Keratinocyte (primary cell): ENCODE results near the gene PLEKHN1. TPM values are rescaled to one million over a fixed set of nuclear protein-coding genes. Genes with fewer than 3 reads are reported as not detected.
A peak's percentile ranks its signal among the peaks of the same experiment; 100 is the strongest.

Experiments used
- DNase-seq: peaks from one replicate; pipeline ENCODE4 v3.0.0-alpha.2; 2011; ENCODE audit warnings: low read depth, missing footprints, low spot score
- FAIRE-seq: peaks from 2 replicates; lab custom pipeline; 2011; peaks lifted over from hg19 to GRCh38; lab: Jason Lieb, UNC
- H2AFZ ChIP-seq: 2 replicates; pipeline ENCODE4 v1.6.0; 2012; ENCODE audit warnings: low read length, control low read depth, inconsistent platforms; ENCODE audit not compliant: control insufficient read depth
- H3K27ac ChIP-seq: 2 replicates; pipeline ENCODE4 v1.5.1; 2011; ENCODE audit warnings: low read length; ENCODE audit not compliant: control insufficient read depth, insufficient read depth
- H3K27me3 ChIP-seq: 3 replicates; pipeline ENCODE4 v1.6.0; 2011; ENCODE audit warnings: low read length; ENCODE audit not compliant: control insufficient read depth, insufficient read depth; ENCODE audit errors: extremely low read depth
- H3K36me3 ChIP-seq, 2 experiments: 2 replicates in 1 of 2; 3 replicates in 1 of 2; pipeline ENCODE4 v1.5.1; 2011; ENCODE audit warnings: low read length in 2 of 2, mild to moderate bottlenecking in 1 of 2; ENCODE audit not compliant: control insufficient read depth in 2 of 2, insufficient read depth in 2 of 2; ENCODE audit errors: extremely low read depth in 1 of 2
- H3K4me1 ChIP-seq: 3 replicates; pipeline ENCODE4 v1.5.1; 2011; ENCODE audit warnings: low read length; ENCODE audit not compliant: control insufficient read depth, insufficient read depth; ENCODE audit errors: extremely low read depth
- H3K4me2 ChIP-seq: 3 replicates; pipeline ENCODE4 v1.6.0; 2011; ENCODE audit warnings: low read depth, low read length; ENCODE audit not compliant: control insufficient read depth, insufficient read depth; ENCODE audit errors: extremely low read depth
- H3K4me3 ChIP-seq, 3 experiments: fragments of 200-600 bp in 1 of 3; sonication (generic) in 1 of 3; 2 replicates in 2 of 3; 3 replicates in 1 of 3; pipeline ENCODE4 v1.5.1; 2011 to 2016; ENCODE audit warnings: low read length in 3 of 3, mild to moderate bottlenecking in 3 of 3, control low read depth in 2 of 3, inconsistent platforms in 1 of 3, low read depth in 1 of 3, mixed read lengths in 1 of 3, mixed run types in 1 of 3, moderate library complexity in 1 of 3; ENCODE audit not compliant: control insufficient read depth in 2 of 3, insufficient read depth in 2 of 3; ENCODE audit errors: extremely low read depth in 1 of 3
- H3K79me2 ChIP-seq: 2 replicates; pipeline ENCODE4 v1.6.0; 2012; ENCODE audit warnings: low read length; ENCODE audit not compliant: control insufficient read depth, insufficient read depth
- H3K9ac ChIP-seq: 3 replicates; pipeline ENCODE4 v1.6.0; 2011; ENCODE audit warnings: low read length; ENCODE audit not compliant: control insufficient read depth, insufficient read depth; ENCODE audit errors: extremely low read depth
- H3K9me1 ChIP-seq: 3 replicates; pipeline ENCODE4 v1.6.0; 2011; ENCODE audit warnings: low read length; ENCODE audit not compliant: control insufficient read depth, insufficient read depth; ENCODE audit errors: extremely low read depth
- H3K9me3 ChIP-seq: 2 replicates; pipeline ENCODE4 v1.5.1; 2012; ENCODE audit warnings: low read depth, low read length; ENCODE audit not compliant: control insufficient read depth
- H4K20me1 ChIP-seq: 3 replicates; pipeline ENCODE4 v1.6.0; 2011; ENCODE audit warnings: low read length; ENCODE audit not compliant: control insufficient read depth, insufficient read depth; ENCODE audit errors: extremely low read depth
- EZH2 ChIP-seq: IDR thresholded peaks from one replicate; pipeline ENCODE4 v1.6.1; 2012; ENCODE audit warnings: inconsistent platforms, mild to moderate bottlenecking, low read length, moderate library complexity
- dilution Hi-C: fragments of 300-500 bp; cut with MboI; formaldehyde crosslinking; loops from one replicate; pipeline ENCODE4 v1.7.0; 2020; ENCODE audit warnings: low sequenced_read_pairs; ENCODE audit not compliant: extremely low pct_ligation_motif_present
- polyA plus RNA-seq, 5 experiments: library from polyadenylated mRNA; depleted of rRNA in 3 of 5; stranded (reverse) in 3 of 5; stranded (forward) in 1 of 5; unstranded in 1 of 5; fragments of >200 nt; gene quantifications; 1 replicate in 1 of 5; 2 replicates in 3 of 5; 3 replicates in 1 of 5; pipeline versions ENCODE4 v1.2.1 to v1.2.3, GENCODE V29; 2011 to 2012; ENCODE audit warnings: missing spikeins in 2 of 5, low read depth in 1 of 5, low replicate concordance in 1 of 5
- TF ChIP-seq, protein P1 (sequence below), 3 experiments: IDR thresholded peaks in 1 of 3; conservative IDR thresholded peaks in 1 of 3; optimal IDR thresholded peaks in 1 of 3; 2 replicates in 2 of 3; 3 replicates in 1 of 3; pipeline versions ENCODE3 to v1.5.1; 2011; ENCODE audit warnings: low read length in 3 of 3, mild to moderate bottlenecking in 3 of 3, moderate library complexity in 2 of 3, control low read depth in 1 of 3, inconsistent platforms in 1 of 3; ENCODE audit not compliant: insufficient read depth in 2 of 3; ENCODE audit errors: extremely low read depth in 1 of 3

Gene PLEKHN1
- polyA plus RNA-seq, 1 donor (not counting 4 experiments of a cell fraction or from before 2014, with no cell fraction given) = 2.5 TPM

DNA sequence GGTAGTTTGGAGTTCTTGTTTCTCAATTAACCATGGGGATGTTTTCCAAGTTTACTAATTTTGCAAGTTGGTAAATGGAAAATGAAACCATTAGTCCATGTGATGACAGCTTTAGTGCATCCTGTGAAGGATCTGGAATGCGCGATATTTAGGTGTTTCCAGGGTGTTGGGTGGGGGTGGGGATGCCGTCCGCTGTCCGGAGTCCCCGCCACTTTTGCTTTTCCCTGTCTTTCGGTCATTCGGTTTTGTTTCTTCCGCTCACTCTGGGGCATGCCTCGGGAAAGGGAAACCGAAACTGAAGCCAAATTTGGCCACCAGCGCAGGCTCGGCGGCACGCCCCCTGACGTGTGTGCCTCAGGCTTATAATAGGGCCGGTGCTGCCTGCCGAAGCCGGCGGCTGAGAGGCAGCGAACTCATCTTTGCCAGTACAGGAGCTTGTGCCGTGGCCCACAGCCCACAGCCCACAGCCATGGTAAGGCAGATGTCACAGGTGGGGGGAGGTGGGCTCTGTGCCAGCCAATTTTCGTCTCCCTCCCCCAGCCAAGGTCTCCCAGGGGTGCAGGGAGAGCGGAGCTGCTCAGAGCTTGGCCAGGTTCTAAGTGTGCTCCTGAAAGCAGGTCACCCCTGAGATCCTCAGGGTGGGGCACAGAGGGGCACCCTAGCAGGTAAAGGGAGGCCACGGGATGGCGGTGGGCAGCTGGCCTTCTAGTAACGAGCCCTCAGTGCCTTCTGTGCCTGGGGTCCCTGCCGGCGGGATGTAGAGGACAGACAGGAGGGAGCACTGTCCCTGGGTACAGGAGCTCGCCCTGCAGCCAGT, 47.0 kb downstream of the PLEKHN1 start, which contains the start of gene ISG15:
Gene ISG15, plus strand, starts transcription at position 393 of the 817 bp plus-strand sequence. Its CDS starts 77 bp downstream, at position 470.
- Histone ChIP-seq H3K4me1 (peaks cover 12% of the 10 kb centered on the region), H3K4me2 (peak within 1 kb of the TSS; percentile 98), H3K36me3 (no peaks in the 10 kb centered on the region), H3K79me2 (peaks cover 8% of the 10 kb centered on the region), H3K9ac (peak within 1 kb of the TSS; percentile 83), H3K9me3 (no peaks in the 10 kb centered on the region), H3K27me3 (no peaks in the 10 kb centered on the region), H3K4me3 (peak within 1 kb of the TSS; percentile 66 to 91 (median 71)), H3K9me1 (no peaks in the 10 kb centered on the region), H4K20me1 (no peaks in the 10 kb centered on the region), H2AFZ (peak within 1 kb of the TSS; percentile 77), H3K27ac (peak within 1 kb of the TSS; percentile 85)
- DNase-seq = no peak
- dilution Hi-C loops = no loop called here
- no peak for FAIRE-seq
- TF ChIP-seq, protein P1, sequence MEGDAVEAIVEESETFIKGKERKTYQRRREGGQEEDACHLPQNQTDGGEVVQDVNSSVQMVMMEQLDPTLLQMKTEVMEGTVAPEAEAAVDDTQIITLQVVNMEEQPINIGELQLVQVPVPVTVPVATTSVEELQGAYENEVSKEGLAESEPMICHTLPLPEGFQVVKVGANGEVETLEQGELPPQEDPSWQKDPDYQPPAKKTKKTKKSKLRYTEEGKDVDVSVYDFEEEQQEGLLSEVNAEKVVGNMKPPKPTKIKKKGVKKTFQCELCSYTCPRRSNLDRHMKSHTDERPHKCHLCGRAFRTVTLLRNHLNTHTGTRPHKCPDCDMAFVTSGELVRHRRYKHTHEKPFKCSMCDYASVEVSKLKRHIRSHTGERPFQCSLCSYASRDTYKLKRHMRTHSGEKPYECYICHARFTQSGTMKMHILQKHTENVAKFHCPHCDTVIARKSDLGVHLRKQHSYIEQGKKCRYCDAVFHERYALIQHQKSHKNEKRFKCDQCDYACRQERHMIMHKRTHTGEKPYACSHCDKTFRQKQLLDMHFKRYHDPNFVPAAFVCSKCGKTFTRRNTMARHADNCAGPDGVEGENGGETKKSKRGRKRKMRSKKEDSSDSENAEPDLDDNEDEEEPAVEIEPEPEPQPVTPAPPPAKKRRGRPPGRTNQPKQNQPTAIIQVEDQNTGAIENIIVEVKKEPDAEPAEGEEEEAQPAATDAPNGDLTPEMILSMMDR (optimal IDR thresholded peaks at IDR 0.05 in 1 of 3, IDR thresholded peaks at IDR 0.05 in 1 of 3, conservative IDR thresholded peaks at IDR 0.05 in 1 of 3; ENCODE audit: extremely low read depth in 1 of 3, insufficient read depth in 2 of 3, low read length in 3 of 3) = no peak
- no peak for TF ChIP-seq EZH2

DNA sequence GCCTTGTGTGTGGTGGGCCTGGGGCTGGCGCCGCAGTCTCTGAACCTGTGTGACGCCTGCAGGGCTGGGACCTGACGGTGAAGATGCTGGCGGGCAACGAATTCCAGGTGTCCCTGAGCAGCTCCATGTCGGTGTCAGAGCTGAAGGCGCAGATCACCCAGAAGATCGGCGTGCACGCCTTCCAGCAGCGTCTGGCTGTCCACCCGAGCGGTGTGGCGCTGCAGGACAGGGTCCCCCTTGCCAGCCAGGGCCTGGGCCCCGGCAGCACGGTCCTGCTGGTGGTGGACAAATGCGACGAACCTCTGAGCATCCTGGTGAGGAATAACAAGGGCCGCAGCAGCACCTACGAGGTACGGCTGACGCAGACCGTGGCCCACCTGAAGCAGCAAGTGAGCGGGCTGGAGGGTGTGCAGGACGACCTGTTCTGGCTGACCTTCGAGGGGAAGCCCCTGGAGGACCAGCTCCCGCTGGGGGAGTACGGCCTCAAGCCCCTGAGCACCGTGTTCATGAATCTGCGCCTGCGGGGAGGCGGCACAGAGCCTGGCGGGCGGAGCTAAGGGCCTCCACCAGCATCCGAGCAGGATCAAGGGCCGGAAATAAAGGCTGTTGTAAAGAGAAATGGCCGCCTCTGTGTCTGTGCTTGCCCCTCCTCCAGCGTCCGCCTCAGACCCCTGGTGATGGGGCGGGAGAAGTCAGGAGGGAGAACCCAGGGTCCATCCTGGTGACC, 47.8 kb downstream of the PLEKHN1 start:
- Histone ChIP-seq H3K4me1 (peaks cover 12% of the 10 kb centered on the region), H3K36me3 (no peaks in the 10 kb centered on the region), H3K27ac (peak overlapping the region; percentile 85), H3K4me2 (peak overlapping the region; percentile 98), H3K9me1 (no peaks in the 10 kb centered on the region), H2AFZ (peak overlapping the region; percentile 0), H3K27me3 (no peaks in the 10 kb centered on the region), H4K20me1 (no peaks in the 10 kb centered on the region), H3K9me3 (no peaks in the 10 kb centered on the region), H3K9ac (peak overlapping the region; percentile 83), H3K4me3 (peak overlapping the region; percentile 66 to 91 (median 71)), H3K79me2 (peaks cover 8% of the 10 kb centered on the region)
- dilution Hi-C loops = no loop called here
- FAIRE-seq (no peak), DNase-seq (no peak)
- TF ChIP-seq, protein P1 (optimal IDR thresholded peaks at IDR 0.05 in 1 of 3, IDR thresholded peaks at IDR 0.05 in 1 of 3, conservative IDR thresholded peaks at IDR 0.05 in 1 of 3; ENCODE audit: extremely low read depth in 1 of 3, insufficient read depth in 2 of 3, low read length in 3 of 3) = no peak
- no peak for TF ChIP-seq EZH2
